ENCODE data around the gene GPX4.

GPX4 gene

GRCh38 chr19:1149259-1150045 lies 45.7 kb downstream of the GPX4 start:
- DNase-seq (ENCODE audit: low read depth in 2 of 2) = no peak

GRCh38 chr19:1150333-1151036 lies 46.7 kb downstream of the GPX4 start:
- no peak for DNase-seq (ENCODE audit: low read depth in 2 of 2)

GRCh38 chr19:1151037-1151724 lies 47.4 kb downstream of the GPX4 start:
- DNase-seq (ENCODE audit: low read depth in 2 of 2) = no peak

- no peak for DNase-seq (ENCODE audit: low read depth in 2 of 2)
Measured at GRCh38 chr19:1151917-1152587, 48.3 kb downstream of the GPX4 start.

GRCh38 chr19:1153891-1154730 lies 50.3 kb downstream of the GPX4 start:
- DNase-seq (ENCODE audit: low read depth in 2 of 2) = no peak

GRCh38 chr19:1154731-1155351 lies 51.0 kb downstream of the GPX4 start:
- no peak for DNase-seq (ENCODE audit: low read depth in 2 of 2)

- no peak for DNase-seq (ENCODE audit: low read depth in 2 of 2)
Measured at GRCh38 chr19:1155352-1156304, 51.8 kb downstream of the GPX4 start.

Measured in stimulated activated CD8-positive, alpha-beta memory T cell treated with anti-CD3 and anti-CD28 coated beads, Interleukin-2, amount 100 ng/mL, for 1 hour (primary cell).